CD8-positive, alpha-beta memory T cell (primary cell): Measurements from ENCODE around the gene ANKRD44. TPM values are rescaled to one million over a fixed set of nuclear protein-coding genes. Genes with fewer than 3 reads are reported as not detected.

ENCODE experiments used
- CTCF ChIA-PET: fragments of 350-600 bp; sonication (Branson Sonifier 250); formaldehyde crosslinking; loops from one replicate; lab custom pipeline; 2021; ENCODE audit warnings: antibody characterized with exemption; lab: Charles Lee
- POLR2A ChIA-PET: fragments of 350-600 bp; sonication (Branson Sonifier 250); formaldehyde crosslinking; loops from one replicate; lab custom pipeline; 2021; ENCODE audit warnings: antibody characterized with exemption; lab: Charles Lee
- DNase-seq, 5 donors: peaks; one replicate each; pipeline versions ENCODE4 v3.0.0 to v3.0.0-alpha.2; 2020 to 2022; ENCODE audit warnings: mixed read lengths in 1 of 5
- H3K27ac ChIP-seq: one replicate; pipeline ENCODE4 v1.7.0; 2013; ENCODE audit warnings: low read depth, mild to moderate bottlenecking, low read length, moderate library complexity
- H3K27me3 ChIP-seq: 2 replicates; pipeline ENCODE4 v1.7.0; 2013; ENCODE audit warnings: low read length, mild to moderate bottlenecking; ENCODE audit not compliant: insufficient read depth, poor library complexity, severe bottlenecking
- H3K36me3 ChIP-seq: 2 replicates; pipeline ENCODE4 v1.7.0; 2013; ENCODE audit warnings: mild to moderate bottlenecking, low read length, moderate library complexity; ENCODE audit not compliant: insufficient read depth
- H3K4me1 ChIP-seq: 2 replicates; pipeline ENCODE4 v1.7.0; 2013; ENCODE audit warnings: mild to moderate bottlenecking, low read length, moderate library complexity; ENCODE audit not compliant: insufficient read depth
- H3K4me3 ChIP-seq: 2 replicates; pipeline ENCODE4 v1.7.0; 2013; ENCODE audit warnings: mild to moderate bottlenecking, low read length
- H3K9me3 ChIP-seq: 2 replicates; pipeline ENCODE4 v1.7.0; 2013; ENCODE audit warnings: mild to moderate bottlenecking, low read length
- H3K27ac Mint-ChIP-seq, 8 donors: one replicate each; pipeline ENCODE4 v1.8.0; 2020 to 2021; ENCODE audit warnings: mixed read lengths in 8 of 8, mild to moderate bottlenecking in 6 of 8, inconsistent platforms in 3 of 8, moderate library complexity in 3 of 8
- H3K27me3 Mint-ChIP-seq, 2 donors: one replicate each; pipeline ENCODE4 v1.8.0; 2020 to 2021; ENCODE audit warnings: mixed read lengths in 2 of 2, mild to moderate bottlenecking in 1 of 2, moderate library complexity in 1 of 2
- H3K36me3 Mint-ChIP-seq, 3 donors: one replicate each; pipeline ENCODE4 v1.8.0; 2020 to 2021; ENCODE audit warnings: mixed read lengths in 3 of 3, inconsistent platforms in 1 of 3, mild to moderate bottlenecking in 1 of 3
- H3K4me1 Mint-ChIP-seq, 3 donors: one replicate each; pipeline ENCODE4 v1.8.0; 2020 to 2021; ENCODE audit warnings: mixed read lengths in 3 of 3, inconsistent platforms in 1 of 3, mild to moderate bottlenecking in 1 of 3
- H3K4me3 Mint-ChIP-seq, 7 donors: one replicate each; pipeline ENCODE4 v1.8.0; 2020 to 2021; ENCODE audit warnings: mixed read lengths in 7 of 7, mild to moderate bottlenecking in 6 of 7, moderate library complexity in 4 of 7, inconsistent platforms in 2 of 7
- H3K9me3 Mint-ChIP-seq, 5 donors: one replicate each; pipeline ENCODE4 v1.8.0; 2020 to 2022; ENCODE audit warnings: mixed read lengths in 5 of 5, mild to moderate bottlenecking in 3 of 5, moderate library complexity in 2 of 5, inconsistent platforms in 1 of 5
- polyA plus RNA-seq: library from polyadenylated mRNA; unstranded; fragments of 300-500 nt; fragmentation: Illumina TruSeq; gene quantifications from one replicate; pipeline ENCODE4 v1.2.3, GENCODE V29; 2021
- total RNA-seq, 2 experiments: library from RNA; stranded (reverse); gene quantifications; one replicate each; pipeline ENCODE4 v1.2.3, GENCODE V29; 2021

Gene ANKRD44
- total and polyA plus RNA-seq, 3 experiments from 2014 or later = 90.1 to 150 (median 142) TPM

DNA sequence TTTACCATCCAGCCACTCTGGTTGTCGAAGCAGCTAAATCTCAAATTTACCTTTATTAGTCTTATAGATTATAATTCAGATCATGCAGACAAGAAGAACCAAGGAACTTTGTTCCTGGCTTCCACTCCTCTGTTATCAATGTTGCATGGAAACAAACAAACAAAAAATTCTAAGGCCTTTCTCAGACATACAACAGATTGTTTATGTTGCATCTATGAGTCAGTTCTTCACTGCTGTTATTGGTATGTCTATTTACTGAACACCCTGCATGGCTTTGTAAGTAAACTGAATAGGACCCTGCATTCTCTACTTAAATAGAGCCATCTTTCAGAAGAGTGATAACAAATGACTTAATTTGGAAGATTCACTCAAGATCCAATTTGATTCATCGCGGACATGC is 1.6 kb upstream of the ANKRD44 start:
- peak overlapping the region in 3 of 7 donors; percentile 82 to 94 (median 85) for H3K4me3 Mint-ChIP-seq
- H3K9me3 Mint-ChIP-seq = no peaks in the 10 kb centered on the region
- H3K9me3 ChIP-seq = no peaks in the 10 kb centered on the region
- CTCF ChIA-PET = interaction anchor here (1.0 to 6.4 kb wide), 10 partner anchors 16 to 192 kb away, joined by 3 to 80 read pairs (median 4); no protein-coding TSS in a partner anchor
- peaks cover 0 to 14% (median 0%) of the 10 kb centered on the region in 3 donors for H3K36me3 Mint-ChIP-seq
- no peaks in the 10 kb centered on the region for H3K36me3 ChIP-seq
- H3K27ac Mint-ChIP-seq = peak overlapping the region; percentile 82 to 97 (median 94)
- POLR2A ChIA-PET = interaction anchor here (1.4 to 4.8 kb wide), 2 partner anchors 106 to 115 kb away, joined by 3 to 68 read pairs; no protein-coding TSS in a partner anchor
- DNase-seq = no peak
- no peaks in the 10 kb centered on the region for H3K27me3 ChIP-seq
- no peaks in the 10 kb centered on the region for H3K27me3 Mint-ChIP-seq
- H3K27ac ChIP-seq = no peak overlapping the region
- H3K4me1 Mint-ChIP-seq = peaks cover 39 to 58% (median 56%) of the 10 kb centered on the region in 3 donors
- peaks cover 37% of the 10 kb centered on the region for H3K4me1 ChIP-seq
- H3K4me3 ChIP-seq = no peak overlapping the region

DNA sequence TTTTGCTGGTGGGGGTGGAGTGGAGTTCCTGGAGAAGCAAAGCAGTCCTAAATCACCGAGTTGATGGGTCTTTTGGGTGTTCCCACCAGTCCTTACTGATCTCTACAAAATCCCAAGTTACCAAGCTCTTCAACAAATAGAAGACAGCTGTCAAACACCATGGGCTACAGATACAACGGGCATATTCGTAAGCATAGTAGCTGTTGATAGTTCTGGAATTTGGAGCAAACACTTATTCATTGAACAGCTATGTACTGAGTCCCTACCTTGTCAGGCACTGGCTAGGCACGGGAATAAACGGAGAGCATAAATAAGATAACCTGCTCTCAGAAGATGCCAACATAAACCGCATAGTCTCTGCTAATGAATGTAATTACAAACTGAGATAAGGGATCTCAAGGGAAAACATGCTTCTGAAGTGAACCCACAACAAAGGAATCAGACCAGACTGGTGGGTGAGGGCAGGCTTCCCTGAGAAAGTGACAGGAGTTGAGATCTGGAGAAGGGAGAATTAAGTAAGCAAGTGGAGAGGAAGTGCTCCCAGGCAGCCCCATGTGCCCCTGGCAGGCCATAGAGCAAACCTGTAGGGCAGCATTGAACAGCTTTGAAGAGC is 947 bp upstream of the ANKRD44 start:
- Histone ChIP-seq H3K36me3 (no peaks in the 10 kb centered on the region), H3K4me3 (peak overlapping the region; percentile 39), H3K4me1 (peaks cover 44% of the 10 kb centered on the region), H3K27me3 (no peaks in the 10 kb centered on the region), H3K9me3 (no peaks in the 10 kb centered on the region), H3K27ac (no peak overlapping the region)
- H3K4me3 Mint-ChIP-seq = peak overlapping the region; percentile 82 to 94 (median 84)
- DNase-seq = no peak
- ChIA-PET CTCF (interaction anchor here (0.7 to 6.4 kb wide), 22 partner anchors 8 to 206 kb away, joined by 3 to 80 read pairs (median 4); no protein-coding TSS in a partner anchor), POLR2A (interaction anchor here (0.9 to 4.8 kb wide), 3 partner anchors 106 to 120 kb away, joined by 3 to 68 read pairs (median 4); no protein-coding TSS in a partner anchor)
- peaks cover 46 to 65% (median 62%) of the 10 kb centered on the region in 3 donors for H3K4me1 Mint-ChIP-seq
- peaks cover 0 to 14% (median 0%) of the 10 kb centered on the region in 3 donors for H3K36me3 Mint-ChIP-seq
- no peaks in the 10 kb centered on the region for H3K27me3 Mint-ChIP-seq
- no peaks in the 10 kb centered on the region for H3K9me3 Mint-ChIP-seq
- H3K27ac Mint-ChIP-seq = peak overlapping the region; percentile 82 to 98 (median 94)

DNA sequence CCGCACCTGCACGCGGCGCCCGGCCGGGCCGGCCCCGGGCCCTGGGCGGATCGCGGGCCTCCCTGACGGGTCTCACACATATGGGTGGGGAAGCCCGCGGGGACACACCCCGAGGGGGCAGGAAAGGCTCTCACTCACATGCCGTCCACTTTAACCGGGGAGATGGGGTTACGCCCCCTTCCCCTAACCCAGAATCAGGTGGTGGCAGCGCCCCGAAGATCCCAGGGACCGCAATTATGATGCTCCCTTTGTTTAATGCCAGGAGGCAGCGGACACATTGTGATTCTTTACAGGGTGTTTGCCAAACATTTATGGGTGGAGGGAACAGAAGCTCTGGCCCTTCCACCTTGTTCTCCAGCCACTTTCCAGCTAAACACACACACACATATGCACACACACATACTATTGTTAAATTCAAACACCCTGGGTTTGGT is 424 bp upstream of the ANKRD44 start:
- POLR2A ChIA-PET = interaction anchor here (0.9 to 4.8 kb wide), 3 partner anchors 105 to 119 kb away, joined by 3 to 68 read pairs (median 4); no protein-coding TSS in a partner anchor
- H3K9me3 Mint-ChIP-seq = no peaks in the 10 kb centered on the region
- H3K27me3 Mint-ChIP-seq = no peaks in the 10 kb centered on the region
- Histone ChIP-seq H3K27ac (no peak overlapping the region), H3K27me3 (no peaks in the 10 kb centered on the region), H3K36me3 (no peaks in the 10 kb centered on the region), H3K4me3 (peak overlapping the region; percentile 39), H3K4me1 (peaks cover 49% of the 10 kb centered on the region), H3K9me3 (no peaks in the 10 kb centered on the region)
- H3K27ac Mint-ChIP-seq = peak overlapping the region; percentile 82 to 98 (median 94)
- DNase-seq = no peak
- CTCF ChIA-PET = interaction anchor here (0.7 to 6.4 kb wide), 21 partner anchors 9 to 205 kb away, joined by 3 to 80 read pairs (median 4); no protein-coding TSS in a partner anchor
- peaks cover 0 to 17% (median 0%) of the 10 kb centered on the region in 3 donors for H3K36me3 Mint-ChIP-seq
- H3K4me1 Mint-ChIP-seq = peaks cover 51 to 70% (median 66%) of the 10 kb centered on the region in 3 donors
- H3K4me3 Mint-ChIP-seq = peak overlapping the region; percentile 82 to 94 (median 84)

DNA sequence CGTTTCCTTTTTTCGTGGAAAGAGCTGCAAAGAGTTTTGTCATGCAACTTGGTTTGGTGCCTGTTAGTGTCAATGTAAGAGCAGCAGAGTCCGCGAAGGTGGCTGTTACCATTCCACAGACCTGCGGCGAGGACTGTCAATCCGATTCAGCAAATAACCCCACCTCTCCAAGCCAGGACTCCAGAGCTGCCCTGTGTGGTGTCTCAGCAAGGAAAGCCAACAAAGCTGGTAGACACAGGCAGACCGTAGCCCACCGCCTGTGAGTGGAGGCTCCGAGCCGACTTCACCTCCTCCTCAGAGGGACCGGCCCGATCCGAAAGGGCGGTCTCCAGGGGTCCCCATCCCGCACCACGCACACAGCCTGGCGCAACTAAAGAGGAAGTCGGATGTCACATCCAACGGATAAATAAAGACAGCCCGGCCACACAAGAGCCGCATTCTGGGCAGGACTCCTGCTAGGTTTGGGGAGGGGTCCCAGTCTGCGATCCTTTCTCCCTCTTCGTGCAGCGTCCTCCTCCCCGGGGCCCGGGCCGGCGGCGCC is 819 bp downstream of the ANKRD44 start:
- POLR2A ChIA-PET = interaction anchor here (0.5 to 4.8 kb wide), 22 partner anchors 9 to 196 kb away, joined by 3 to 68 read pairs (median 6); no protein-coding TSS in a partner anchor
- Mint-ChIP-seq H3K9me3 (no peaks in the 10 kb centered on the region), H3K4me1 (peaks cover 57 to 74% (median 68%) of the 10 kb centered on the region in 3 donors), H3K36me3 (peaks cover 0 to 19% (median 2%) of the 10 kb centered on the region in 3 donors), H3K4me3 (peak overlapping the region; percentile 84 to 98 (median 96)), H3K27ac (peak overlapping the region; percentile 95 to 99 (median 96)), H3K27me3 (no peaks in the 10 kb centered on the region)
- Histone ChIP-seq H3K9me3 (no peaks in the 10 kb centered on the region), H3K36me3 (no peaks in the 10 kb centered on the region), H3K4me1 (peaks cover 51% of the 10 kb centered on the region), H3K27me3 (no peaks in the 10 kb centered on the region), H3K27ac (peak overlapping the region; percentile 79), H3K4me3 (peak overlapping the region; percentile 85)
- CTCF ChIA-PET = interaction anchor here (0.7 to 6.4 kb wide), 26 partner anchors 8 to 196 kb away, joined by 3 to 80 read pairs (median 5); no protein-coding TSS in a partner anchor
- peak; percentile 25 to 69 (median 44) for DNase-seq

DNA sequence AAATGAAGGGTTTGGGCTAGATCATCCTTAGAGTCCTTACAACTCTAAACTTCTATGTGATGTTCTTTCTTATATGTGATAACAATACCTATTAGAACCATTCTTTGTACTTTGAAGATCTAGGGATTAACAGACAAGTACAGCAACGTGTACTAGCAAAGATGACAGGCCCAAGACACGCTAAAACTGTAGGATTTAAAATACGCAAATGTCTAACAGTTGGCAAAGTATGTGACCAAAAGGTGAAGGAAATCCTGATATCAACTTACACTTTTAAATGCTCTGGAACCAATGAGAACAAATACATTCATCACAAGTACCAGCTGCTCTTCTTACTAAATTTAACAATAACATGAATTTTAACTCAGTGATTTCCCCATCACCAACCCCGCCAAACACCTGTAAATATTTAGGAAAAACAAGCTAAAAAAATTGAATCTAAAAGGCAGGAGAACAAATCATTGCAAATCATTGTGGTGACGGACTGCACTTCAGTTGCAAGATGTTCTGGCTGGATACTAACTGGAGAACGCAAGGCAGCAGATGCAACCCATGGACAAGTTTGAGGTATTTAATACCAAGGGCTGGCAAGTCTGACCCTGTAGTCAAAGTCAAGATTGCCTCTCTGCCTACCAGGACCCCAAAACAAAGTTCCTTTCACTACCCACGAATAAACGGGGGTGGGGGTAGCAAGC is 1.4 kb downstream of the ANKRD44 start:
- no peaks in the 10 kb centered on the region for H3K36me3 ChIP-seq
- Mint-ChIP-seq H3K9me3 (no peaks in the 10 kb centered on the region), H3K4me3 (peak overlapping the region; percentile 84 to 98 (median 96)), H3K36me3 (peaks cover 0 to 19% (median 2%) of the 10 kb centered on the region in 3 donors), H3K4me1 (peaks cover 57 to 74% (median 68%) of the 10 kb centered on the region in 3 donors), H3K27ac (peak overlapping the region; percentile 95 to 99 (median 96)), H3K27me3 (no peaks in the 10 kb centered on the region)
- H3K4me3 ChIP-seq = peak overlapping the region; percentile 85
- DNase-seq = no peak
- ChIA-PET CTCF (interaction anchor here (0.8 to 6.4 kb wide), 25 partner anchors 9 to 196 kb away, joined by 3 to 80 read pairs (median 5); no protein-coding TSS in a partner anchor), POLR2A (interaction anchor here (0.6 to 4.8 kb wide), 21 partner anchors 9 to 196 kb away, joined by 3 to 68 read pairs (median 6); no protein-coding TSS in a partner anchor)
- H3K4me1 ChIP-seq = peaks cover 53% of the 10 kb centered on the region
- H3K9me3 ChIP-seq = no peaks in the 10 kb centered on the region
- no peaks in the 10 kb centered on the region for H3K27me3 ChIP-seq
- H3K27ac ChIP-seq = peak overlapping the region; percentile 79

DNA sequence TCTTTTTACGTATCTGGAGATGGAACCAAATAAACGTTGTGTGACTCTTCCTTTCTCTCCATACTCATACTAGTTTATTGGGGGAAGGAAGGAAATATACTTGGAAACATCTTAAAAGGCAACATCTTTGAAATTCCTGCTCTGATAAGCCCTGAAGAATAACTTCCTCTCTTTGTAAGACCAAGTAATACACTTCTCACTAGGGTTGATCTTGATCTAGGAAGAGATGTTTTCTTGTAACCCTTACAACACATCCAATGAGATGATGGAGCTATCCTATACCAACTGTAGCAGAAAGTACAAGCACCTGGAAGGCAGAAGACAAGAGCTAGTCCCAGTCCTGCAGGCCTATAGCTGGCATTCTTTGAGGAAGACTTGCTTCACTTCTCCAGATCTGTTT is 2.0 kb downstream of the ANKRD44 start:
- Histone ChIP-seq H3K27me3 (no peaks in the 10 kb centered on the region), H3K9me3 (no peaks in the 10 kb centered on the region), H3K27ac (peak overlapping the region; percentile 79), H3K36me3 (no peaks in the 10 kb centered on the region), H3K4me3 (peak overlapping the region; percentile 85), H3K4me1 (peaks cover 58% of the 10 kb centered on the region)
- peak overlapping the region; percentile 95 to 99 (median 96) for H3K27ac Mint-ChIP-seq
- H3K36me3 Mint-ChIP-seq = peaks cover 0 to 19% (median 2%) of the 10 kb centered on the region in 3 donors
- ChIA-PET POLR2A (interaction anchor here (0.6 to 4.8 kb wide), 15 partner anchors 8 to 111 kb away, joined by 3 to 68 read pairs (median 5); no protein-coding TSS in a partner anchor), CTCF (interaction anchor here (0.6 to 6.4 kb wide), 22 partner anchors 8 to 195 kb away, joined by 3 to 80 read pairs (median 5); no protein-coding TSS in a partner anchor)
- peaks cover 59 to 79% (median 71%) of the 10 kb centered on the region in 3 donors for H3K4me1 Mint-ChIP-seq
- DNase-seq = no peak
- H3K9me3 Mint-ChIP-seq = no peaks in the 10 kb centered on the region
- H3K4me3 Mint-ChIP-seq = peak overlapping the region; percentile 84 to 98 (median 96)
- H3K27me3 Mint-ChIP-seq = no peaks in the 10 kb centered on the region
